GM21786 (cell line): Measurements from ENCODE around the gene FOXF2.

ENCODE experiments used
- ATAC-seq: cut with Tn5 transposase; IDR thresholded peaks from one replicate; pipeline ENCODE4 v1.9.1; 2021; ENCODE audit not compliant: unreplicated experiment

Gene FOXF2

DNA sequence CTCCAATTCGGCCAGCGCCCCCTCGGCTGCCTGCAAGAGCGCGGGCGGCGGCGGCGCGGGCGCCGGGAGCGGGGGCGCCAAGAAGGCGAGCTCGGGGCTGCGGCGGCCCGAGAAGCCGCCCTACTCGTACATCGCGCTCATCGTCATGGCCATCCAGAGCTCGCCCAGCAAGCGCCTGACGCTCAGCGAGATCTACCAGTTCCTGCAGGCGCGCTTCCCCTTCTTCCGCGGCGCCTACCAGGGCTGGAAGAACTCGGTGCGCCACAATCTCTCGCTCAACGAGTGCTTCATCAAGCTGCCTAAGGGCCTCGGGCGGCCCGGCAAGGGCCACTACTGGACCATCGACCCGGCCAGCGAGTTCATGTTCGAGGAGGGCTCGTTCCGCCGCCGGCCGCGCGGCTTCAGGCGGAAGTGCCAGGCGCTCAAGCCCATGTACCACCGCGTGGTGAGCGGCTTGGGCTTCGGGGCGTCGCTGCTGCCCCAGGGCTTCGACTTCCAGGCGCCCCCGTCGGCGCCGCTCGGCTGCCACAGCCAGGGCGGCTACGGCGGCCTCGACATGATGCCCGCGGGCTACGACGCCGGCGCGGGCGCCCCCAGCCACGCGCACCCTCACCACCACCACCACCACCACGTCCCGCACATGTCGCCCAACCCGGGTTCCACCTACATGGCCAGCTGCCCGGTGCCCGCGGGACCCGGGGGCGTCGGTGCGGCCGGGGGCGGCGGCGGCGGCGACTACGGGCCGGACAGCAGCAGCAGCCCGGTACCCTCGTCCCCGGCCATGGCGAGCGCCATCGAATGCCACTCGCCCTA lies 963 bp downstream of the FOXF2 start:
- no peak for ATAC-seq

DNA sequence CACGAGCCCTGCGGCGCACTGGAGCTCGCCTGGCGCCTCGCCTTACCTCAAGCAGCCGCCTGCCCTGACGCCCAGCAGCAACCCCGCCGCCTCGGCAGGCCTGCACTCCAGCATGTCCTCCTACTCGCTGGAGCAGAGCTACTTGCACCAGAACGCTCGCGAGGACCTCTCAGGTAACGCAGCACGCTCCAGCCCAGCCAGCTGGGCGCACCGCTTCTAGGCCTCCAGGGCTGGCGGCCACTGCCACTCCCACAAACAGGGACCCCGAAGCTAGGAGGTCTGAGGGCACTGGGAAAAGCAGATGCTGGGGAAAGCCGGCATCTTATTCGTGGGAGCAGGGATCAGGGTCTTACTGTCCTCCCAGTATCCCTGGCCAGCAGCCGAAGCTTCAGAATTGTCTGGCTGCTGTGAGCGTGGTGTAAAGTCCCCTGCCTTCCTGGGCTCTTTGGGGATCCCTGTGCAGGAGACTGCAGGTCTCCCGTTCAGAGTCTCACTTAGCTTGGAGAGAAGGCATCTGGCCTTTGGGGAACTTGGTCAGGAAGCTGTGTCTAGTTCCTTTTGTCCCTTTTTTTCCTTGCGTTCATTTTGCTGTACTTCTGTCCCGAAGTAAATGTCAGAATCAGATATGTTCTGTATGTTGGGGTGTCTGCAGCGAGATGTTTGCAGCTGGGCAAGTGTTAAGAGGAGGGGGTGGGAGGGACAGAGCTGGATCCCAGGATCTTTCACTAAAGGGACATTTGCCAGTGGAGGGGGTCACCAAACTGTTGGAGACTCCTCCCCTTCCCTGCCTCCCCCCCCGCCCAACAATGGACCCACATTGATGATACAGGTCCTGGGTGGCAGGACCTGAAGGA lies 1.8 kb downstream of the FOXF2 start:
- no peak for ATAC-seq

- no peak for ATAC-seq
These were observed 2.5 kb downstream of the FOXF2 start for GRCh38 chr6:1391800-1392309.

GRCh38 chr6:1392813-1393640 lies 3.7 kb downstream of the FOXF2 start:
- ATAC-seq = no peak

GRCh38 chr6:1393641-1394283 lies 4.4 kb downstream of the FOXF2 start:
- ATAC-seq = no peak

DNA sequence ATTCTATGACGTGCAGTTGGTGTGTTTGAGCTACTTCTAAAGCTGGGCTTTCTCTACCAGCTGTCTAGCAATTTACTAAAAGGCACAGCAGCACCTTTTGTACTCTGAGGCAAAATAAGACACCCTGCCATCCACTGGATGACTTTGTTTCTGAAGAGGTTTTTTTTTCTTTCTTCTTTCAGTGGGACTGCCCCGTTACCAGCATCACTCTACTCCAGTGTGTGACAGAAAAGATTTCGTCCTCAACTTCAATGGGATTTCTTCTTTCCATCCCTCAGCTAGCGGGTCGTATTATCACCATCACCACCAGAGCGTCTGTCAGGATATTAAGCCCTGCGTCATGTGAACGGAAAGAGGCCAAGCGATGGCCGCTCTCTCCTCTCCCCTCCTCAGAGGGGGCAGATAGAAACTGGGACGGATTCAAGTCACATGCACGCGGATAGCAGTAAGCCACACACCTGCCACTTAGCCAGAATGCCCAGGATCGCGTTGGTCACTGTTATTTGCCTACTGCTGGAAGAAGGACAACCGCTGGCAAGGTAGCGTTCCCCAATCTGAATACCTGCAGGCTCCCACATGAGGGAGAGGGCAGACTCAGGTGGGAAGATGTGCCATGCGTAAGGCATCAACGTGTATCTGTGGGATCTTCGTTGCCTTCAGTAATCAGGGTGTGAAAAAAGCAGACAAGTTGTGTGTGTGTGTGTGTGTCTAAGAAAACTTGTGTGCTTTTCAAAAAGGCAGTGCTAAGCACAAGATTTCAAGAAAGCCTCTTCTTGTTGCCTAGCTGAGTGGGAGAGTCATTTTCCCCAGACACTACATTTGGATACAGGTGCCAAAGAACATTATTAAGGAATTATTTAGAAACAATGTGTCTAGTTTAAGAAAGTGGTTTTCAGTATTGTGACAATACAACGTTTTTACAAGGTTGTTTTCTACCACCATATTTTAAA lies 5.4 kb downstream of the FOXF2 start:
- ATAC-seq = no peak

DNA sequence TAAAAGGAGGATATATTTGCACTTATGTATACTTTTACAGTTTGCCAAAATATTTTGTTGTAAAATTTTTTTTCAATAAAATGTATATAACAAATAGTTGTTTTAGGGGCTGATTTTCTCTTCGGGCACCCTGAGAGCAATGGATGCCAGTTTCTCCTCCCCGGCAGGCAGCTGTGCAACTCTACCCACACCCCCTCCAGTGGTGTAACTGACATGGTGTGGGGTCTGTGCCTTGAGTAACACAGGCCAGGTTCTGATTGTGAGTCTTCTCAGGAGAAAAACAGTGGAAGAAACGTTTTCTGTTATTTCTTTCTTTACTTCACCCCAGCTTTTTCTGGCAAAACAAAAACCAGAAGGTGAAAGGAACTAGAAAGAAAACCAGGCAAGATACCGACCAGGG lies 6.1 kb downstream of the FOXF2 start:
- ATAC-seq = no peak

- ATAC-seq = no peak
These were observed 6.8 kb downstream of the FOXF2 start for GRCh38 chr6:1395941-1396908.

- ATAC-seq = no peak
These were observed 7.8 kb downstream of the FOXF2 start for GRCh38 chr6:1396952-1397868.

DNA sequence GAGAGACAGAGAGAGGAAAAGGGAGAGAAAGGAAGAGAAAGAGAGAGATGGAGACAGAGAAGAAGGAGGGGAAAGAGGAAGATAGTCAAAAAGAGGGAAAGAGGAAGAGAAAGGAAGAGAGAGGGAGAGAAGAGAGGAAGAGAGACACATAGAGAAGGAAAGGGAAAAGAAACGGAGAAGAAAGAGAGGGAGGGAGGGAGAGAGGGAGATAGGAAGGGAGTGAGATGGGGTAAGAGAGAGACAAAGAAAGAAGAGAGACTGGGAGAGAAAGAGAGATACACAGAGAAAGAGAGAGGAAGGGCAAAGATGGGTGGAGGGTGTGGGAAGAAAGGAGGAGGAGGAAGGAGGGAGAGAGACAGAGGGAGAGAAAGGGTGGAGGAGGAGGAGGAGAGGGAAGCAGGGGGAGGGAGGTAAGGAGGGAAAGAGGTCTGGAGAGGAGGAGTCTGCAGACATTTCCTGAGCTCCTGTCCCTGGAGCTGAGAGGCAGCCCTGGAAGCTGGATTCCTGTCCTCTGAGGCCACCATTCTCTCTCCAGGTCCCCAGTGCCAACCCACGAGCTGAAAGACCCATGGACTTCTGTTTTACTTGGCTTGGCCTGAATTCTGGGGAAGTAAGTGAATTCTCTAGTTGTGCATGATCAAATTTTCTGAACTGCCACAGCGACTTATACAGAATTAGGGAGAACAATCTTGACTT lies 9.9 kb downstream of the FOXF2 start:
- no peak for ATAC-seq

DNA sequence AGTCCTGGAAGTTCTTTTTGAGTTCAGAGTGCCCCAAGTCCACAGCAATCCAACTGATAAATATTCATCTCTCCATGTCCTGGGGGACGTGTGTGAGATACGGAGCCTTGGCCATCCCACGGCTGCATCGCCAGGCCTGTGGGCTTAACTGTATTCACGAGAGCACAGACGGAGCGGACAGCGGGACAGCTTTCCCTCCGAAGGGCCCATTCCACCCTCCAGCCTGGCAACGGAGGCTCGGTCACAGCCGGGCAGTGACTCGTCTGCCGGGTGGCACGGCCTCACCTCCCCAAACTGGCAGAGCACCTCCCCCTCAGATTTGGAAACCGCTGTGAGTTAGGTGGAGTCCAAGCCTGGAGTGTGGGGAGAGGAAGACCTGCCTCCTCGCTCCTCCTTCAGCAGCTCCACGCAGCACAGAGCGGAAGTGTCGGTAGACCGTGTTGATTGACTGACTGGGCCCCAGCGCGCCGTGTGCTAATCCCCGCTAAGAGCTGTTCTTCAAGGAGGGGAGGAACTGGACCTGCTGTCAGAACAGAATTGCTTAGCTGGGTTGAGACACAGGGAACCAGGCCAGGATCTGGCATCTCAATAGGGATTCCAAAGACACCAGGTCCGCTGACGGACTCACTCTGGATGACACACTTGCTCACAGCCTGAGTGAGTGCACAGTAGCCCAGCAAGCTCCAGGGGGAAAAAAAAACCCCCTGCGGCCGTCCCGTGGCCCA lies 10.9 kb downstream of the FOXF2 start:
- ATAC-seq = no peak

DNA sequence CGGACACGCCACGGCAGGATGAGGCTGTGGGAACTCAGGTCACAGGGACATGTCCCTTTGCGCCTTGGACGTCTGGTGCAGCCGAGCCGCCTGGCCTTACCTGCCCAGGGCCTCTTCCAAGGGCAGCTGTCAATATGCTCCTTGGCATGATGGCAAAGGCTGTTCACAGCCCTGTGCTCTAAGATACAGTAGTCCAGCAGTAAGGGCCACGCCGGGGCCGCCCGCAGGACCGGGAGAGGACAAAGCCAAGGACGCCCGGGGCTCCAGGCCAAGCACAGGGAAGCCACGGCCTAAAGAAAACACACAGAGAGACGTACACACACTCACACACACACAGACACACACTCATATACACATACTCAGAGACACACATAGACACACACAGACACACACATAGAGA lies 13.0 kb downstream of the FOXF2 start:
- no peak for ATAC-seq

DNA sequence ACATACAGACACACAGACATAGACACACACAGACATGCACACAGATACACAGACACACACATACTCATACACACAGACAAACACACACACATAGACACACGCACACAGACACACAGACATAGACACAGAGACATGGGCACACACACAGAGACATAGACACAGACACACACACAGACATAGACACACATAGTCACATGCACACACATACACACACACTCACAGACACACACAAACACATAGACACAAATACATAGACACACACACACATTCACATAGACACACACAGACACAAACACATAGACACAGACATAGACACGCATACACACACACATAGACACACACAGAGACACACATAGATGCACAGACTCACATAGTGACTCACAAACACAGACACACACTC lies 13.5 kb downstream of the FOXF2 start:
- ATAC-seq = no peak

- ATAC-seq = no peak
These were observed 14.7 kb downstream of the FOXF2 start for GRCh38 chr6:1403851-1404712.

DNA sequence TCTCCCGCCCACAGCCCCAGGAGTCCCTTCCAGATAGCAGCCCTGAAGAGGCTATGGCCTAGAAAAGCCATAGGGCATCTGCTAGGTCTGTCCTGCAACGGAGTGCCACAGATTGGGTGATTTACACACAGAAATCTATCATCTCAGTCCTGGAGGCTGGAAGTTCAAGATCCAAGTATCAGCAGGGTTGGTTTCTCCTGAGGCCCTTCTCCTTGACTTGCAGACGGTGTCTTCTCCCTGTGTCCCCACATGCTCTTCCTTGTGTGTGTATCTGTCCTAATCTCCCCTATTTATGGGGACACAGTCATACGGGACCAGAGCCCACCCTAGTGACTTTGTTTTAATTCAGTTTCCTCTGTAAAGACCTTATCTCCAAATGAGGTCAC lies 15.3 kb downstream of the FOXF2 start:
- ATAC-seq = no peak
